Measurements from ENCODE around the gene CHRNA1.

DNA sequence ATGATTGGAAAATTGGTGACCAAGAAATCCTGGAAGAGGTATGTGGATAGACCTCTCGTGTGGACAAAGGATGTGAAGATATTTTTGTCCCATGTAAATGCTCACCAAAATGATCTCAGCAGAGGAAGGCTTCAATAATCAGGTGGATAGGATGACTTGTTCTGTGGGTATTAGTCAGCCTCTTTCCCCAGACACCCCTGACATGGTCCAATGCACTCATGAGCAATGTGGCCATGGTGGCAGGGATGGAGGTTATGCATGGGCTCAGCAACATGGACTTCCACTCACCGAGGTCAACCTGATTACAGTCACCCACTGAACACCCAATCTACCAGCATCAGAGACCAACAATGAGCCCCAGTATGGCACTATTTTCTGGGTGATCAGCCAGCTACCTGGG lies 20.2 kb downstream of the CHRNA1 start:
- TF ChIP-seq TAF1 (IDR thresholded peaks at IDR 0.05; ENCODE audit: borderline replicate concordance, low read depth, low read length) (no peak), KDM1A (IDR thresholded peaks at IDR 0.05; ENCODE audit: borderline replicate concordance) (no peak), POLR2A (IDR thresholded peaks at IDR 0.05; ENCODE audit: low read depth, low read length) (no peak), JUND (IDR thresholded peaks at IDR 0.05; ENCODE audit: low read depth, low read length) (no peak), HDAC2 (IDR thresholded peaks at IDR 0.05) (no peak)
- TF ChIP-seq, protein P1, sequence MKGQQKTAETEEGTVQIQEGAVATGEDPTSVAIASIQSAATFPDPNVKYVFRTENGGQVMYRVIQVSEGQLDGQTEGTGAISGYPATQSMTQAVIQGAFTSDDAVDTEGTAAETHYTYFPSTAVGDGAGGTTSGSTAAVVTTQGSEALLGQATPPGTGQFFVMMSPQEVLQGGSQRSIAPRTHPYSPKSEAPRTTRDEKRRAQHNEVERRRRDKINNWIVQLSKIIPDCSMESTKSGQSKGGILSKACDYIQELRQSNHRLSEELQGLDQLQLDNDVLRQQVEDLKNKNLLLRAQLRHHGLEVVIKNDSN (IDR thresholded peaks at IDR 0.05; ENCODE audit: borderline replicate concordance, extremely low read length, insufficient read depth, low read depth, low read length) = no peak
